Mesenchymal stem cell (in vitro differentiated cells and primary cell): ENCODE results near the gene PRKCZ.

Experiments used
- DNase-seq: peaks from one replicate; pipeline ENCODE4 v3.0.0-alpha.2; 2013
- H2AFZ ChIP-seq: one replicate; pipeline ENCODE4 v1.6.1; 2013; ENCODE audit warnings: low read depth, mild to moderate bottlenecking, control low read depth, inconsistent platforms, low read length, moderate library complexity
- H2AK5ac ChIP-seq: 2 replicates; pipeline ENCODE4 v1.6.1; 2013; ENCODE audit warnings: low read length, moderate library complexity, mild to moderate bottlenecking, inconsistent platforms; ENCODE audit not compliant: severe bottlenecking
- H2BK120ac ChIP-seq: one replicate; pipeline ENCODE4 v1.6.1; 2013; ENCODE audit warnings: low read depth, mild to moderate bottlenecking, inconsistent platforms, low read length, moderate library complexity
- H2BK12ac ChIP-seq, 2 experiments: one replicate each; pipeline ENCODE4 v1.6.1; 2013; ENCODE audit warnings: inconsistent platforms in 2 of 2, low read length in 2 of 2, mild to moderate bottlenecking in 2 of 2, moderate library complexity in 2 of 2, control low read depth in 1 of 2
- H2BK15ac ChIP-seq: one replicate; pipeline ENCODE4 v1.6.1; 2013; ENCODE audit warnings: mild to moderate bottlenecking, low read depth, inconsistent platforms; ENCODE audit not compliant: poor library complexity, severe bottlenecking
- H2BK5ac ChIP-seq: 2 replicates; pipeline ENCODE4 v1.6.1; 2013; ENCODE audit warnings: low read depth, mild to moderate bottlenecking, low read length, control low read depth, inconsistent platforms; ENCODE audit not compliant: poor library complexity, severe bottlenecking
- H3K14ac ChIP-seq, 2 experiments: one replicate each; pipeline ENCODE4 v1.6.1; 2013; ENCODE audit warnings: inconsistent platforms in 2 of 2, low read length in 2 of 2, control low read depth in 1 of 2, mild to moderate bottlenecking in 1 of 2, moderate library complexity in 1 of 2
- H3K18ac ChIP-seq, 2 experiments: one replicate each; pipeline ENCODE4 v1.6.1; 2013; ENCODE audit warnings: inconsistent platforms in 2 of 2, low read length in 2 of 2, control low read depth in 1 of 2, low read depth in 1 of 2, mild to moderate bottlenecking in 1 of 2
- H3K23ac ChIP-seq, 2 experiments: one replicate each; pipeline ENCODE4 v1.6.1; 2013; ENCODE audit warnings: inconsistent platforms in 2 of 2, low read length in 2 of 2, mild to moderate bottlenecking in 2 of 2, moderate library complexity in 2 of 2, control low read depth in 1 of 2
- H3K27ac ChIP-seq: 2 replicates; pipeline ENCODE4 v1.5.1; 2013; ENCODE audit warnings: mild to moderate bottlenecking, moderate library complexity, low read length, control low read depth, inconsistent platforms; ENCODE audit not compliant: poor library complexity, severe bottlenecking
- H3K27me3 ChIP-seq, 2 experiments: 2 replicates each; pipeline versions ENCODE4 v1.6.1 to v1.7.0; 2013; ENCODE audit warnings: low read length in 2 of 2, mild to moderate bottlenecking in 2 of 2, moderate library complexity in 2 of 2, control low read depth in 1 of 2, inconsistent platforms in 1 of 2; ENCODE audit not compliant: control insufficient read depth in 1 of 2, insufficient read depth in 1 of 2
- H3K36me3 ChIP-seq, 2 experiments: 2 replicates each; pipeline versions ENCODE4 v1.6.1 to v1.7.0; 2013; ENCODE audit warnings: low read length in 2 of 2, control low read depth in 1 of 2, inconsistent platforms in 1 of 2, low read depth in 1 of 2, mild to moderate bottlenecking in 1 of 2; ENCODE audit not compliant: insufficient read depth in 2 of 2, control insufficient read depth in 1 of 2
- H3K4ac ChIP-seq, 2 experiments: one replicate each; pipeline ENCODE4 v1.6.1; 2013; ENCODE audit warnings: inconsistent platforms in 2 of 2, low read length in 2 of 2, mild to moderate bottlenecking in 2 of 2, moderate library complexity in 2 of 2, control low read depth in 1 of 2, low read depth in 1 of 2
- H3K4me1 ChIP-seq: 2 replicates; pipeline ENCODE4 v1.6.1; 2013; ENCODE audit warnings: low read depth, low read length, control low read depth; ENCODE audit not compliant: control insufficient read depth, insufficient read depth
- H3K4me2 ChIP-seq: 2 replicates; pipeline ENCODE4 v1.6.1; 2013; ENCODE audit warnings: low read length, mild to moderate bottlenecking, inconsistent platforms; ENCODE audit not compliant: poor library complexity, severe bottlenecking
- H3K4me3 ChIP-seq, 2 experiments: 2 replicates each; pipeline versions ENCODE4 v1.5.1 to v1.7.0; 2013; ENCODE audit warnings: low read length in 2 of 2, mild to moderate bottlenecking in 2 of 2, control low read depth in 1 of 2, low read depth in 1 of 2; ENCODE audit not compliant: insufficient read depth in 1 of 2
- H3K79me1 ChIP-seq: replicated peaks from 2 replicates; pipeline ENCODE4 v1.6.1; 2013; ENCODE audit warnings: mild to moderate bottlenecking, control low read depth, low read length, inconsistent platforms; ENCODE audit not compliant: poor library complexity, severe bottlenecking
- H3K9ac ChIP-seq: 2 replicates; pipeline ENCODE4 v1.7.0; 2013; ENCODE audit warnings: mild to moderate bottlenecking, low read length, moderate library complexity
- H3K9me3 ChIP-seq: 2 replicates; pipeline ENCODE4 v1.7.0; 2013; ENCODE audit warnings: mild to moderate bottlenecking, low read length; ENCODE audit not compliant: control insufficient read depth
- H4K8ac ChIP-seq: one replicate; pipeline ENCODE4 v1.6.1; 2013; ENCODE audit warnings: inconsistent platforms, mild to moderate bottlenecking, low read length, moderate library complexity
- H4K91ac ChIP-seq: one replicate; pipeline ENCODE4 v1.6.1; 2013; ENCODE audit warnings: mild to moderate bottlenecking, low read length, inconsistent platforms
- WGBS: methylation state at CpG from one replicate; pipeline ENCODE4 v1.1.7; 2013; ENCODE audit warnings: mixed read lengths; 5-methylcytosine and 5-hydroxymethylcytosine counted together

The PRKCZ gene

GRCh38 chr1:2047749-2048729 lies 2.2 kb upstream of the PRKCZ start:
- no peak overlapping the region for H3K23ac ChIP-seq
- H3K36me3 ChIP-seq: no peaks in the 10 kb centered on the region
- no peak overlapping the region for H2BK5ac ChIP-seq
- no peaks in the 10 kb centered on the region for H3K9me3 ChIP-seq
- peaks cover 8 to 67% of the 10 kb centered on the region in 2 experiments for H3K27me3 ChIP-seq
- peaks cover 16% of the 10 kb centered on the region for H3K79me1 ChIP-seq
- H3K9ac ChIP-seq: no peak overlapping the region
- H3K18ac ChIP-seq: no peak overlapping the region
- no peak for DNase-seq
- H3K27ac ChIP-seq: no peak overlapping the region
- no peak overlapping the region for H4K91ac ChIP-seq
- no peak overlapping the region for H3K14ac ChIP-seq
- H3K4me1 ChIP-seq: peaks cover 36% of the 10 kb centered on the region
- no peak overlapping the region for H3K4me2 ChIP-seq
- WGBS: 79% methylated on average over 25 of the region's 25 CpGs
- no peak overlapping the region for H3K4me3 ChIP-seq
- no peak overlapping the region for H2BK120ac ChIP-seq
- H2BK12ac ChIP-seq: no peak overlapping the region
- no peak overlapping the region for H2AK5ac ChIP-seq
- no peak overlapping the region for H2AFZ ChIP-seq
- H3K4ac ChIP-seq: no peak overlapping the region
- no peak overlapping the region for H2BK15ac ChIP-seq
- no peak overlapping the region for H4K8ac ChIP-seq

GRCh38 chr1:2049225-2049717 lies 940 bp upstream of the PRKCZ start:
- no peaks in the 10 kb centered on the region for H3K9me3 ChIP-seq
- 23% methylated on average over 14 of the region's 14 CpGs for WGBS
- peak overlapping the region in 1 of 2 experiments; percentile 77 for H3K23ac ChIP-seq
- no peak overlapping the region for H3K27ac ChIP-seq
- H3K18ac ChIP-seq: no peak overlapping the region
- peaks cover 41% of the 10 kb centered on the region for H3K4me1 ChIP-seq
- no peak overlapping the region for H2BK5ac ChIP-seq
- H4K91ac ChIP-seq: no peak overlapping the region
- H2BK120ac ChIP-seq: no peak overlapping the region
- peaks cover 0 to 2% of the 10 kb centered on the region in 2 experiments for H3K36me3 ChIP-seq
- no peak overlapping the region for H3K14ac ChIP-seq
- H3K79me1 ChIP-seq: peaks cover 23% of the 10 kb centered on the region
- peak; percentile 6 for DNase-seq
- H2AK5ac ChIP-seq: no peak overlapping the region
- H4K8ac ChIP-seq: no peak overlapping the region
- no peak overlapping the region for H3K9ac ChIP-seq
- no peak overlapping the region for H2BK15ac ChIP-seq
- H2AFZ ChIP-seq: no peak overlapping the region
- no peak overlapping the region for H3K4ac ChIP-seq
- H3K27me3 ChIP-seq: peaks cover 6 to 55% of the 10 kb centered on the region in 2 experiments
- H3K4me3 ChIP-seq: peak overlapping the region in 1 of 2 experiments; percentile 96
- no peak overlapping the region for H2BK12ac ChIP-seq
- peak overlapping the region; percentile 84 for H3K4me2 ChIP-seq

GRCh38 chr1:2050461-2050792 lies 216 bp downstream of the PRKCZ start:
- Histone ChIP-seq H3K23ac (no peak overlapping the region), H3K27me3 (peaks cover 6 to 53% of the 10 kb centered on the region in 2 experiments), H3K27ac (no peak overlapping the region), H3K36me3 (peaks cover 0 to 5% of the 10 kb centered on the region in 2 experiments), H2BK15ac (peak overlapping the region; percentile 36), H3K79me1 (peaks cover 29% of the 10 kb centered on the region), H3K14ac (no peak overlapping the region), H4K8ac (no peak overlapping the region), H2BK120ac (no peak overlapping the region), H3K4ac (no peak overlapping the region), H3K18ac (no peak overlapping the region), H2AK5ac (no peak overlapping the region), H3K4me1 (peaks cover 33% of the 10 kb centered on the region), H3K9me3 (no peaks in the 10 kb centered on the region), H3K9ac (no peak overlapping the region), H3K4me2 (peak overlapping the region; percentile 86), H2BK12ac (no peak overlapping the region), H4K91ac (no peak overlapping the region), H3K4me3 (peak overlapping the region in 1 of 2 experiments; percentile 96), H2AFZ (no peak overlapping the region), H2BK5ac (no peak overlapping the region)
- 1% methylated on average over 14 of the region's 51 CpGs for WGBS
- DNase-seq: no peak
